Measurements from ENCODE around the gene CCND2. TPM values are rescaled to one million over a fixed set of nuclear protein-coding genes. Genes with fewer than 3 reads are reported as not detected.

CCND2 gene
- total RNA-seq, 4 donors from 2014 or later = 73.3 to 116 (median 92.6) TPM

- no peak for DNase-seq (ENCODE audit: low spot score)
- TF ChIP-seq CTCF (IDR thresholded peaks at IDR 0.05) = no peak
- ATAC-seq (ENCODE audit: low FRiP score) = no peak
Measured at GRCh38 chr12:4256043-4256826, 17.3 kb upstream of the CCND2 start.

GRCh38 chr12:4257442-4257841, 16.1 kb upstream of the CCND2 start:
- no peak for ATAC-seq (ENCODE audit: low FRiP score)
- DNase-seq (ENCODE audit: low spot score) = no peak
- no peak for TF ChIP-seq CTCF (IDR thresholded peaks at IDR 0.05)

DNA sequence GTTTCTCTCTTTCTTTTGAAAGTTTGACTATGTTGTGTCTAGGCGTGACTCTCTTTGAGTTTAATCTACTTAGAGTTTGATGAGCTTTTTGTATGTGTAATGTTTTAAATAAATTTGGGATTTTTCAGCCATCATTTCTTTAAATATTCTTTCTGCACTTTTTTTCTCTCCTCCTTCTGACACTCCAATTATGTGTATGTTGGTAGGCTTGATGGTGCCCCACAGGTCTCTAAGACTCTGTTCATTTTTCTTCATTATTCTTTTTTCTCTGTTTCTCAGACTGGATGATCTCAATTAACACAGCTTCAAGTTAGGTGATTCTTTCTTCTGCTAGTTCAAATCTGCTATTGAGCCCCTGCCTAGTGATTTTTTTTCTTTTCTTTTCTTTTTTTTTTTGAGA, 14.5 kb upstream of the CCND2 start:
- DNase-seq (ENCODE audit: low spot score) (no peak), ATAC-seq (ENCODE audit: low FRiP score) (no peak)
- TF ChIP-seq CTCF (IDR thresholded peaks at IDR 0.05) = no peak

GRCh38 chr12:4261655-4262054, 11.9 kb upstream of the CCND2 start:
- TF ChIP-seq CTCF (IDR thresholded peaks at IDR 0.05) = no peak
- ATAC-seq (ENCODE audit: low FRiP score) (no peak), DNase-seq (ENCODE audit: low spot score) (no peak)

DNA sequence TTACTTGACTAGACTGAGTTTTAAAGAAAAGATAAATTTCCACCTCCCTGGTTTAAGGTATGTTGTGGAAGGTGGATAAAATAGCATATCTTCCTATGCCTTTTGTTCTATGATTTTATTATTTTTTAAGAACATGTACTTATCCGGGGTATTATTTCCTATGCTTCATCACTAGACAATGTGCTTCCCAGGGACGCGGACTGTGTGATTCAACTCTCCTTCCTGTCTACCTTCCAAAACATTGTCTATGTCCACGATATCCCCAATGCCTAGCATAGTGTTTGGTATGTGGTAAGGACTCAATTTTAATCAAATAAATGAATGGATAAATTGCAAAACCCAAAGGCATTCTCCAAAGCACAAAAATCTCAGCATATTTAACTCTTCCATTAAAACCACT, 8.3 kb upstream of the CCND2 start:
- no peak for TF ChIP-seq CTCF (IDR thresholded peaks at IDR 0.05)
- DNase-seq (ENCODE audit: low spot score) (no peak), ATAC-seq (ENCODE audit: low FRiP score) (no peak)

- no peak for TF ChIP-seq CTCF (IDR thresholded peaks at IDR 0.05)
- DNase-seq (ENCODE audit: low spot score) (no peak), ATAC-seq (ENCODE audit: low FRiP score) (no peak)
Measured at GRCh38 chr12:4266990-4267389, 6.6 kb upstream of the CCND2 start.

DNA sequence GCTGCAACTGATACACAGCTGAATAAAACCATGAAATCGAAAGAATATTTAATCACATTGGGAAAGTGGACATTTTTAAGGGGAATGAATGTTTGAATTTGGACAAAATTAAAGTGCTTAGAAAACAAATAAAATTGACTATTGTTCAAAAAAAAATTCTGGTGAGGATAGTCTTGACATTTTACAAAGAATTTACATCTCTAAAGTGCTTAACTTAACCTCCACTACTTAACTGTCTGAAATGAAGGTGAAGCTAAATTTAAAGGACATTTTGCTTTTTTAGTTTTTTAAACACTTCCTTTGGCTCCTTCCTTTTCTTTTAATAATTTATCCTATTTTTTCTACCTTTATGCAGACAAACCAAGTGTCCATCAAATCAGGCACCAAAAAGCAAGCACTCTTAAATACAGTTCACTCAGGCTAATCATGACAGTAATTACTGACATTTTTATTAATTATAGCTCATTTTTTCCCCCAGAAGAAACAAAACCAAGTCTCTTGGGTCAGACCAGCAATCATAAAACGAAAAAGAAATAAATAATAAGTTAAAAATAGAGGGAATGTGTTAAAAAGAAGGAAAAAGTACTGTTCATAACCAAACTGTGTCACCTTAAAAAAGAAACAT, 5.7 kb upstream of the CCND2 start:
- no peak for DNase-seq (ENCODE audit: low spot score)
- ATAC-seq (ENCODE audit: low FRiP score) = no peak
- no peak for TF ChIP-seq CTCF (IDR thresholded peaks at IDR 0.05)
